ENCODE data around the gene PON2.

Gene PON2

GRCh38 chr7:95432606-95433005 is 2.2 kb downstream of the PON2 start:
- no peaks in the 10 kb centered on the region for H3K79me2 ChIP-seq (ENCODE audit: insufficient read depth, low read length)
- no peak overlapping the region for H3K4me3 ChIP-seq (ENCODE audit: insufficient read depth, low read length, poor library complexity, severe bottlenecking)
- no peak overlapping the region for H3K9ac ChIP-seq (ENCODE audit: low read length)

DNA sequence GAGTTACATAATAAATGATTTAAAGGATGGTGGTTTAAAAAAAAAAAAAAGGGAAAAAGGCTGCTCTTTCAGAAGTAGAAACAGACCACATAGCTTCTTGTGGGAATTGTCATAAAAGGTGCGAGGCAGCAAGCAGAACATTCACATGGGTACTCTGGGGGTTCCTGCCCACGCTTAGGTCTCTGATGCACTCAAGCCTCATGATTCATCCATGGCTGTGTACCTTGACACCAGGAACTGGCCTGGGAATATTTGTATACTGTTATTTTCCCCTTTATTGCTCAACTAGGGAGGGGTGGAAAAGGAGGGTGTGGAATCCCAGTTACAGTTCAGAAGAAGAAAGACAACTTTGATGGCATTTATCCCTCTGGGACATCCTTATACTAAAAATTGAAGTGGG is 4.0 kb downstream of the PON2 start:
- H3K9me3 ChIP-seq (ENCODE audit: insufficient read depth, low read length) = no peaks in the 10 kb centered on the region
- H3K4me3 ChIP-seq (ENCODE audit: insufficient read depth, low read length, poor library complexity, severe bottlenecking) = no peak overlapping the region
- no peaks in the 10 kb centered on the region for H3K9me2 ChIP-seq (replicated peaks; ENCODE audit: insufficient read depth, low read length)
- H3K4me2 ChIP-seq (ENCODE audit: low read depth, low read length, poor library complexity, severe bottlenecking) = no peak overlapping the region
- no peak overlapping the region for H3K9ac ChIP-seq (ENCODE audit: low read length)
- TF ChIP-seq, protein P1, sequence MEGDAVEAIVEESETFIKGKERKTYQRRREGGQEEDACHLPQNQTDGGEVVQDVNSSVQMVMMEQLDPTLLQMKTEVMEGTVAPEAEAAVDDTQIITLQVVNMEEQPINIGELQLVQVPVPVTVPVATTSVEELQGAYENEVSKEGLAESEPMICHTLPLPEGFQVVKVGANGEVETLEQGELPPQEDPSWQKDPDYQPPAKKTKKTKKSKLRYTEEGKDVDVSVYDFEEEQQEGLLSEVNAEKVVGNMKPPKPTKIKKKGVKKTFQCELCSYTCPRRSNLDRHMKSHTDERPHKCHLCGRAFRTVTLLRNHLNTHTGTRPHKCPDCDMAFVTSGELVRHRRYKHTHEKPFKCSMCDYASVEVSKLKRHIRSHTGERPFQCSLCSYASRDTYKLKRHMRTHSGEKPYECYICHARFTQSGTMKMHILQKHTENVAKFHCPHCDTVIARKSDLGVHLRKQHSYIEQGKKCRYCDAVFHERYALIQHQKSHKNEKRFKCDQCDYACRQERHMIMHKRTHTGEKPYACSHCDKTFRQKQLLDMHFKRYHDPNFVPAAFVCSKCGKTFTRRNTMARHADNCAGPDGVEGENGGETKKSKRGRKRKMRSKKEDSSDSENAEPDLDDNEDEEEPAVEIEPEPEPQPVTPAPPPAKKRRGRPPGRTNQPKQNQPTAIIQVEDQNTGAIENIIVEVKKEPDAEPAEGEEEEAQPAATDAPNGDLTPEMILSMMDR (IDR thresholded peaks at IDR 0.05; ENCODE audit: insufficient read depth, low read length, poor library complexity, severe bottlenecking) = no peak
- no peak for TF ChIP-seq EZH2phosphoT487 (conservative IDR thresholded peaks at IDR 0.05; ENCODE audit: low read length)
- no peak overlapping the region for H2AFZ ChIP-seq (ENCODE audit: low read depth, low read length, severe bottlenecking)
- no peak overlapping the region for H3K27ac ChIP-seq (ENCODE audit: low read depth, low read length)
- no peaks in the 10 kb centered on the region for H3F3A ChIP-seq (ENCODE audit: insufficient read depth)
- H3K79me2 ChIP-seq (ENCODE audit: insufficient read depth, low read length) = no peaks in the 10 kb centered on the region
- H4K20me1 ChIP-seq (ENCODE audit: low read depth, low read length) = no peaks in the 10 kb centered on the region
- H3K27me3 ChIP-seq (ENCODE audit: low read length) = no peaks in the 10 kb centered on the region
- H3K36me3 ChIP-seq (ENCODE audit: low read length) = no peaks in the 10 kb centered on the region

More at GRCh38 chr7:95432606-95433005, 2.2 kb downstream of the PON2 start:
- no peaks in the 10 kb centered on the region for H3K9me2 ChIP-seq (replicated peaks; ENCODE audit: insufficient read depth, low read length)
- H3K27me3 ChIP-seq (ENCODE audit: low read length) = no peaks in the 10 kb centered on the region
- H3K9me3 ChIP-seq (ENCODE audit: insufficient read depth, low read length) = no peaks in the 10 kb centered on the region
- H3K27ac ChIP-seq (ENCODE audit: low read depth, low read length) = no peak overlapping the region
- TF ChIP-seq, protein P1 (IDR thresholded peaks at IDR 0.05; ENCODE audit: insufficient read depth, low read length, poor library complexity, severe bottlenecking) = no peak
- no peak for TF ChIP-seq EZH2phosphoT487 (conservative IDR thresholded peaks at IDR 0.05; ENCODE audit: low read length)
- no peak overlapping the region for H2AFZ ChIP-seq (ENCODE audit: low read depth, low read length, severe bottlenecking)
- H3F3A ChIP-seq (ENCODE audit: insufficient read depth) = no peaks in the 10 kb centered on the region
- H4K20me1 ChIP-seq (ENCODE audit: low read depth, low read length) = no peaks in the 10 kb centered on the region
- no peak overlapping the region for H3K4me2 ChIP-seq (ENCODE audit: low read depth, low read length, poor library complexity, severe bottlenecking)
- H3K36me3 ChIP-seq (ENCODE audit: low read length) = no peaks in the 10 kb centered on the region

GRCh38 chr7:95429241-95429990 is 5.4 kb downstream of the PON2 start:
- H3K4me2 ChIP-seq (ENCODE audit: low read depth, low read length, poor library complexity, severe bottlenecking) = no peak overlapping the region
- H3K9ac ChIP-seq (ENCODE audit: low read length) = no peak overlapping the region
- no peaks in the 10 kb centered on the region for H3K27me3 ChIP-seq (ENCODE audit: low read length)
- no peaks in the 10 kb centered on the region for H3K36me3 ChIP-seq (ENCODE audit: low read length)
- no peaks in the 10 kb centered on the region for H3K9me3 ChIP-seq (ENCODE audit: insufficient read depth, low read length)
- TF ChIP-seq, protein P1 (IDR thresholded peaks at IDR 0.05; ENCODE audit: insufficient read depth, low read length, poor library complexity, severe bottlenecking) = no peak
- TF ChIP-seq EZH2phosphoT487 (conservative IDR thresholded peaks at IDR 0.05; ENCODE audit: low read length) = no peak
- no peaks in the 10 kb centered on the region for H3F3A ChIP-seq (ENCODE audit: insufficient read depth)
- H3K4me3 ChIP-seq (ENCODE audit: insufficient read depth, low read length, poor library complexity, severe bottlenecking) = no peak overlapping the region
- no peak overlapping the region for H2AFZ ChIP-seq (ENCODE audit: low read depth, low read length, severe bottlenecking)
- H3K27ac ChIP-seq (ENCODE audit: low read depth, low read length) = no peak overlapping the region
- H3K79me2 ChIP-seq (ENCODE audit: insufficient read depth, low read length) = no peaks in the 10 kb centered on the region
- H3K9me2 ChIP-seq (replicated peaks; ENCODE audit: insufficient read depth, low read length) = no peaks in the 10 kb centered on the region
- H4K20me1 ChIP-seq (ENCODE audit: low read depth, low read length) = no peaks in the 10 kb centered on the region
